Mucosa of descending colon (tissue), 3 donors: Measurements from ENCODE around the gene CTNNBL1. TPM values are rescaled to one million over a fixed set of nuclear protein-coding genes. Genes with fewer than 3 reads are reported as not detected.

ENCODE experiments used
- ATAC-seq: fragments of 200-7000 bp; cut with Tn5 transposase; one replicate; pipeline ENCODE4 v1.9.1; 2020; ENCODE audit warnings: mild to moderate bottlenecking, moderate library complexity
- DNase-seq, 3 donors: peaks; one replicate each; pipeline ENCODE4 v3.0.0-alpha.2; 2020
- H3K36me3 ChIP-seq: fragments of 200-600 bp; one replicate; pipeline ENCODE4 v1.8.0; 2021; ENCODE audit warnings: low read depth, mild to moderate bottlenecking
- H3K4me1 ChIP-seq: fragments of 200-600 bp; one replicate; pipeline ENCODE4 v1.8.0; 2021; ENCODE audit warnings: low read depth, mild to moderate bottlenecking
- H3K4me3 ChIP-seq: fragments of 200-600 bp; one replicate; pipeline ENCODE4 v1.8.0; 2021; ENCODE audit warnings: mild to moderate bottlenecking
- H3K9me3 ChIP-seq: fragments of 200-600 bp; one replicate; pipeline ENCODE4 v1.8.0; 2021; ENCODE audit warnings: mild to moderate bottlenecking
- CTCF ChIP-seq: fragments of 200-600 bp; IDR thresholded peaks from one replicate; pipeline ENCODE4 v1.8.0; 2022; ENCODE audit warnings: antibody characterized with exemption, mild to moderate bottlenecking
- intact Hi-C, 2 donors: fragments of 100-400 bp; cut with DNase I in 1 of 2; cut with micrococcal nuclease in 1 of 2; formaldehyde crosslinking; loops; one replicate each; pipeline versions ENCODE4 v1.11.0 to v1.11.1; 2022; cut with DNase I, micrococcal nuclease
- total RNA-seq, 3 donors: library from RNA; stranded (reverse); fragmentation: NEBNext Ultra II Directional in 2 of 3; extraction: Animal tissue kit (Norgen Biotek cat#: 25700) in 2 of 3; gene quantifications; one replicate each; pipeline versions ENCODE4 v1.2.1 to v1.2.4, GENCODE V29; 2021 to 2023
- donor health status: DM: no; HTN: no; CAD: no; lungs with moderate emphysema.
- donor health status: DM: no; HTN: no; CAD: no.
- donor health status: DM: no; HTN: yes; CAD: no.

CTNNBL1 gene
- total RNA-seq, 3 donors from 2014 or later: 31.0 to 64.8 (median 37.8) TPM

GRCh38 chr20:37901240-37901639, 207.4 kb downstream of the CTNNBL1 start:
- Histone ChIP-seq H3K4me3 (no peak overlapping the region), H3K36me3 (no peaks in the 10 kb centered on the region), H3K9me3 (no peaks in the 10 kb centered on the region), H3K4me1 (no peaks in the 10 kb centered on the region)
- TF ChIP-seq CTCF: no peak
- no peak for ATAC-seq
- intact Hi-C loops: no loop called here
- DNase-seq: no peak

- Histone ChIP-seq H3K36me3 (no peaks in the 10 kb centered on the region), H3K4me1 (no peaks in the 10 kb centered on the region), H3K4me3 (no peak overlapping the region), H3K9me3 (no peaks in the 10 kb centered on the region)
- TF ChIP-seq CTCF: no peak
- intact Hi-C loops: no loop called here
- DNase-seq (peak in 1 of 3 donors; percentile 66), ATAC-seq (peak; percentile 73)
These were observed 208.0 kb downstream of the CTNNBL1 start for GRCh38 chr20:37901654-37902503.

GRCh38 chr20:37902504-37903313, 208.9 kb downstream of the CTNNBL1 start, which contains the start of gene VSTM2L:
TSS of gene VSTM2L (plus strand) at chr20:37903127. CDS start at chr20:37903351, 224 bp downstream.
- Histone ChIP-seq H3K36me3 (no peaks in the 10 kb centered on the region), H3K9me3 (no peaks in the 10 kb centered on the region), H3K4me1 (no peaks in the 10 kb centered on the region), H3K4me3 (no peak within 1 kb of the TSS)
- DNase-seq (no peak), ATAC-seq (peak; percentile 63)
- no peak for TF ChIP-seq CTCF
- intact Hi-C loops: no loop called here

- Histone ChIP-seq H3K36me3 (no peaks in the 10 kb centered on the region), H3K4me3 (no peak overlapping the region), H3K9me3 (no peaks in the 10 kb centered on the region), H3K4me1 (no peaks in the 10 kb centered on the region)
- intact Hi-C loops: no loop called here
- no peak for DNase-seq
- ATAC-seq: no peak
- no peak for TF ChIP-seq CTCF
These were observed 209.6 kb downstream of the CTNNBL1 start for GRCh38 chr20:37903317-37904007.

- intact Hi-C loops: no loop called here
- H3K4me1 ChIP-seq: no peaks in the 10 kb centered on the region
- TF ChIP-seq CTCF: no peak
- DNase-seq (no peak), ATAC-seq (no peak)
- H3K4me3 ChIP-seq: no peak overlapping the region
- no peaks in the 10 kb centered on the region for H3K36me3 ChIP-seq
- H3K9me3 ChIP-seq: no peaks in the 10 kb centered on the region
These were observed 210.3 kb downstream of the CTNNBL1 start for GRCh38 chr20:37904008-37904642.
